ENCODE results near the gene DCUN1D2.
"Not testable (repeated sequence)": the region's sequence is repeated elsewhere in the genome, so short reads cannot be mapped to it uniquely, and the experiment has no call there.

DNA sequence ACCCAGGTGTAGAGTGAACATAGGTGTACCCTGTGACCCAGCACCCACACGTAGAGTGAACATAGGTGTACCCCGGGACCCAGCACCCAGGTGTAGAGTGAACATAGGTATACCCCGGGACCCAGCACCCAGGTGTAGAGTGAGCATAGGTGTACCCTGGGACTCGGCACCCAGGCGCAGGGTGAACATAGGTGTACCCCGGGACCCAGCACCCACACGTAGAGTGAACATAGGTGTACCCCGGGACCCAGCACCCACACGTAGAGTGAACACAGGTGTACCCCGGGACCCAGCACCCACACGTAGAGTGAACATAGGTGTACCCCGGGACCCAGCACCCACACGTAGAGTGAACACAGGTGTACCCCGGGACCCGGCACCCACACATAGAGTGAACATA, 53.6 kb downstream of the DCUN1D2 start:
- TF ChIP-seq, protein P1, sequence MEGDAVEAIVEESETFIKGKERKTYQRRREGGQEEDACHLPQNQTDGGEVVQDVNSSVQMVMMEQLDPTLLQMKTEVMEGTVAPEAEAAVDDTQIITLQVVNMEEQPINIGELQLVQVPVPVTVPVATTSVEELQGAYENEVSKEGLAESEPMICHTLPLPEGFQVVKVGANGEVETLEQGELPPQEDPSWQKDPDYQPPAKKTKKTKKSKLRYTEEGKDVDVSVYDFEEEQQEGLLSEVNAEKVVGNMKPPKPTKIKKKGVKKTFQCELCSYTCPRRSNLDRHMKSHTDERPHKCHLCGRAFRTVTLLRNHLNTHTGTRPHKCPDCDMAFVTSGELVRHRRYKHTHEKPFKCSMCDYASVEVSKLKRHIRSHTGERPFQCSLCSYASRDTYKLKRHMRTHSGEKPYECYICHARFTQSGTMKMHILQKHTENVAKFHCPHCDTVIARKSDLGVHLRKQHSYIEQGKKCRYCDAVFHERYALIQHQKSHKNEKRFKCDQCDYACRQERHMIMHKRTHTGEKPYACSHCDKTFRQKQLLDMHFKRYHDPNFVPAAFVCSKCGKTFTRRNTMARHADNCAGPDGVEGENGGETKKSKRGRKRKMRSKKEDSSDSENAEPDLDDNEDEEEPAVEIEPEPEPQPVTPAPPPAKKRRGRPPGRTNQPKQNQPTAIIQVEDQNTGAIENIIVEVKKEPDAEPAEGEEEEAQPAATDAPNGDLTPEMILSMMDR (IDR thresholded peaks at IDR 0.05): not testable (repeated sequence)
- not testable (repeated sequence) for TF ChIP-seq POLR2A, EP300 (IDR thresholded peaks at IDR 0.05)

Measured in ovary (tissue), 3 donors.